Psoas muscle (tissue), 8 donors: ENCODE data around the gene ASB13. TPM values are rescaled to one million over a fixed set of nuclear protein-coding genes. Genes with fewer than 3 reads are reported as not detected.
A peak's percentile ranks its signal among the peaks of the same experiment; 100 is the strongest.

Experiments used
- ATAC-seq, 4 donors: fragments of 200-7000 bp; cut with Tn5 transposase; one replicate each; pipeline ENCODE4 v1.9.1; 2020; ENCODE audit warnings: moderate library complexity in 3 of 4, mild to moderate bottlenecking in 2 of 4
- DNase-seq, 2 donors: peaks; one replicate each; pipeline ENCODE4 v3.0.0-alpha.2; 2020
- H3K27ac ChIP-seq: fragments of 200-600 bp; one replicate; pipeline ENCODE4 v1.8.0; 2022
- H3K27me3 ChIP-seq, 3 donors: fragments of 200-600 bp in 1 of 3; one replicate each; pipeline versions ENCODE4 v1.6.1 to v1.8.0; 2013 to 2022; ENCODE audit warnings: low read length in 2 of 3, mild to moderate bottlenecking in 2 of 3, moderate library complexity in 1 of 3; ENCODE audit not compliant: insufficient read depth in 3 of 3
- H3K36me3 ChIP-seq, 2 donors: fragments of 200-600 bp in 1 of 2; one replicate each; pipeline versions ENCODE4 v1.6.1 to v1.8.0; 2013 to 2022; ENCODE audit warnings: low read depth in 1 of 2, mild to moderate bottlenecking in 1 of 2, moderate library complexity in 1 of 2; ENCODE audit not compliant: insufficient read depth in 1 of 2
- H3K4me1 ChIP-seq: fragments of 200-600 bp; one replicate; pipeline ENCODE4 v1.8.0; 2022
- H3K4me3 ChIP-seq: fragments of 200-600 bp; one replicate; pipeline ENCODE4 v1.8.0; 2022; ENCODE audit warnings: mild to moderate bottlenecking
- H3K9me3 ChIP-seq: fragments of 200-600 bp; one replicate; pipeline ENCODE4 v1.8.0; 2022
- CTCF ChIP-seq: fragments of 200-600 bp; IDR thresholded peaks from one replicate; pipeline ENCODE4 v1.8.0; 2022; ENCODE audit warnings: antibody characterized with exemption
- WGBS, 3 donors: extraction: QIAGEN DNeasy Blood & Tissue Kit; methylation state at CpG; one replicate each; pipeline versions ENCODE4 v1.1.6 to v1.1.7; 2013; 5-methylcytosine and 5-hydroxymethylcytosine counted together
- intact Hi-C, 2 donors: fragments of 100-400 bp; cut with DNase I; formaldehyde crosslinking; loops; one replicate each; pipeline versions ENCODE4 v1.11.0 to v1.14.2; 2022
- polyA plus RNA-seq, 3 donors: library from polyadenylated mRNA; stranded (reverse); fragments of 200-250 nt; gene quantifications; one replicate each; pipeline ENCODE4 v1.2.3, GENCODE V29; 2013
- total RNA-seq, 4 donors: library from RNA; stranded (reverse); fragmentation: NEBNext Ultra II Directional in 2 of 4; extraction: Animal tissue kit (Norgen Biotek cat#: 25700) in 2 of 4; gene quantifications; one replicate each; pipeline versions ENCODE4 v1.2.1 to v1.2.4, GENCODE V29; 2021 to 2023
- donor health status: healthy with polysubstance abuse.
- donor health status: DM: no; HTN: no; CAD: no; lungs with moderate emphysema.
- donor health status: Bipolar disorder and iron deficiency.
- donor health status: healthy.
- donor health status: DM: yes; HTN: yes; CAD: no.
- donor health status: DM: no; HTN: no; CAD: no.
- donor health status: DM: no; HTN: no; CAD: no.
- donor health status: DM: yes; HTN: yes; CAD: no.

The ASB13 gene
- total and polyA plus RNA-seq, 7 donors, result 9.8 to 20.8 (median 14.2) TPM

- Histone ChIP-seq H3K27me3 (no peaks in the 10 kb centered on the region), H3K4me1 (peaks cover 4% of the 10 kb centered on the region), H3K9me3 (no peaks in the 10 kb centered on the region), H3K4me3 (no peak overlapping the region), H3K36me3 (no peaks in the 10 kb centered on the region), H3K27ac (no peak overlapping the region)
- intact Hi-C loops, result loop anchor here in 1 of 2 donors (5.0 kb wide), 1 partner anchor 44 kb away; no protein-coding TSS in a partner anchor
- ATAC-seq, result peak in 1 of 4 donors; percentile 31
- 74 to 93% (median 77%) methylated on average over 5 of the region's 5 CpGs for WGBS, 3 donors
- no peak for TF ChIP-seq CTCF
- peak in 1 of 2 donors; percentile 26 for DNase-seq
Observed at GRCh38 chr10:5600908-5601307, 65.5 kb downstream of the ASB13 start.

DNA sequence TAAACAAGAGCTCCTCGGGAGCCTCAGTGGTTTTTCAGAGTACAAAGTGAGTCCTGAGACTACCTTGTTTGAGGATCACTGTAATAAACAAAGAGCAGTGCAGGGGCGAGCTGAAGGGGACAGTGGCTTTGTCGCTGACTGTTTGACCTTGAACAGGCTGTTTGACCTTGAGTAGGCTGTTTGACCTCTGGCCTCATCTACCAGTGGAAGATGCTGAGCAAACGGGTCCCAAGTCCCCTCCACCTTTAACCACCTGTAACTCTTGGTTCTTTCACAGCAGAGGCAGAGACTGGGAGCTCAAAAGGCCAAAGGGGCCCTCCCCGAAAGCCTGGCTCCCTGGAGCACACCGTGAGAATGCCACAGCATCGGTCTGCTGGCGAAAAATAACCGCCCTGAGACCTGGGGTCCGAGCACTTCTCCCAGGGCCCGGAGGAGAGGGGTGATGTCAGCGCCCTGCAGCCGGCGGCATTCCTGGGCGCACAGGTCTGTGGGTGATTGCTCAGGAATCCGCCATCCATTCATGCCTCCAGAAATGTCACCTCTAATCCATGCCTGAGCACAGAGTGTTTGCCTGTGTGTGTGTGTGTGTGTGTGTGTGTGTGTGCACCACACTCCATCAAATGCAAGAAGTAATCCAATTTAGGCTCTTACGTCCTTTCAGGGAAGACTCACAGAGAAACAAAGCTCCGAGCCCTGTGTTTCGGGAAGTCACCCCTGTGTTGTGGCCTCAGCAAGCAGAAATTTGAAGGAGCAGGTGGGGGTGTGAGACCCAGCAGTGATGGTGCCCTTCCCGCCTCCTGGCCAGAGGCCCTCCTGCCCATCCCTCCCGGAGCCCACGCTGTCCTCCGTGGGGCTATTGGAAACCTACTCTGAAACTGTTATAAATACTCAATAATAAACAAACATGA lies 66.5 kb downstream of the ASB13 start:
- 86% methylated on average over 23 of the region's 23 CpGs for WGBS, 3 donors
- peak in 1 of 2 donors; percentile 18 for DNase-seq
- no peak for TF ChIP-seq CTCF
- Histone ChIP-seq H3K27me3 (no peaks in the 10 kb centered on the region), H3K4me3 (no peak overlapping the region), H3K27ac (no peak overlapping the region), H3K36me3 (no peaks in the 10 kb centered on the region), H3K4me1 (peaks cover 4% of the 10 kb centered on the region), H3K9me3 (no peaks in the 10 kb centered on the region)
- intact Hi-C loops, result loop anchor here in 1 of 2 donors (5.0 kb wide), 1 partner anchor 43 kb away; no protein-coding TSS in a partner anchor
- no peak for ATAC-seq

GRCh38 chr10:5598085-5598690 lies 68.2 kb downstream of the ASB13 start:
- Histone ChIP-seq H3K4me3 (no peak overlapping the region), H3K4me1 (peaks cover 4% of the 10 kb centered on the region), H3K9me3 (no peaks in the 10 kb centered on the region), H3K27me3 (no peaks in the 10 kb centered on the region), H3K36me3 (no peaks in the 10 kb centered on the region), H3K27ac (no peak overlapping the region)
- TF ChIP-seq CTCF, result no peak
- ATAC-seq (no peak), DNase-seq (no peak)
- 86 to 88% (median 87%) methylated on average over 11 of the region's 11 CpGs for WGBS, 3 donors
- intact Hi-C loops, result no loop called here

- TF ChIP-seq CTCF, result no peak
- intact Hi-C loops, result no loop called here
- 88 to 93% (median 91%) methylated on average over 26 of the region's 26 CpGs for WGBS, 3 donors
- peak in 1 of 2 donors; percentile 35 for DNase-seq
- H3K27ac ChIP-seq, result no peak overlapping the region
- ATAC-seq, result peak in 1 of 4 donors; percentile 17
- no peak overlapping the region for H3K4me3 ChIP-seq
- no peaks in the 10 kb centered on the region for H3K27me3 ChIP-seq
- no peaks in the 10 kb centered on the region for H3K9me3 ChIP-seq
- no peaks in the 10 kb centered on the region for H3K4me1 ChIP-seq
- no peaks in the 10 kb centered on the region for H3K36me3 ChIP-seq
Observed at GRCh38 chr10:5596611-5597341, 69.6 kb downstream of the ASB13 start.
